Tibial artery (tissue), 4 donors: Measurements from ENCODE around the gene STIM2.

Source experiments
- DNase-seq, 2 donors: peaks; one replicate each; pipeline ENCODE4 v3.0.0-alpha.2; 2019
- H3K27ac ChIP-seq, 2 donors: fragments of 200-600 bp; sonication (generic) in 1 of 2; 1 replicate in 1 of 2; 2 replicates in 1 of 2; pipeline ENCODE4 v1.5.1; 2018 to 2019; ENCODE audit warnings: mild to moderate bottlenecking in 1 of 2
- H3K27me3 ChIP-seq, 2 donors: fragments of 200-600 bp; sonication (generic) in 1 of 2; one replicate each; pipeline versions ENCODE4 v1.5.1 to v1.6.0; 2016 to 2019
- H3K36me3 ChIP-seq, 3 donors: fragments of 200-600 bp; sonication (generic) in 2 of 3; one replicate each; pipeline ENCODE4 v1.5.1; 2016 to 2019; ENCODE audit warnings: mild to moderate bottlenecking in 2 of 3
- H3K4me1 ChIP-seq, 4 donors: fragments of 200-600 bp; sonication (generic) in 2 of 4; 1 replicate in 3 of 4; 2 replicates in 1 of 4; pipeline ENCODE4 v1.5.1; 2016 to 2019
- H3K4me3 ChIP-seq, 2 donors: fragments of 200-600 bp; sonication (generic) in 1 of 2; 1 replicate in 1 of 2; 2 replicates in 1 of 2; pipeline ENCODE4 v1.5.1; 2018 to 2019; ENCODE audit warnings: mild to moderate bottlenecking in 2 of 2
- H3K9me3 ChIP-seq, 3 donors: fragments of 200-600 bp; sonication (generic) in 1 of 3; one replicate each; pipeline ENCODE4 v1.5.1; 2016 to 2019
- CTCF ChIP-seq, 2 experiments: fragments of 200-600 bp in 1 of 2; fragments of 450-650 bp in 1 of 2; IDR thresholded peaks; one replicate each; pipeline ENCODE4 v1.5.1; 2017 to 2019; ENCODE audit warnings: antibody characterized with exemption in 2 of 2, mild to moderate bottlenecking in 1 of 2, moderate library complexity in 1 of 2
- intact Hi-C: fragments of 100-400 bp; cut with DNase I; formaldehyde crosslinking; loops from one replicate; pipeline ENCODE4 v1.15.0; 2023; ENCODE audit warnings: low total_unique reads

STIM2 gene

GRCh38 chr4:27001398-27002164, 140.9 kb downstream of the STIM2 start:
- peaks cover 0 to 16% (median 0%) of the 10 kb centered on the region in 4 donors for H3K4me1 ChIP-seq
- H3K9me3 ChIP-seq: no peaks in the 10 kb centered on the region
- intact Hi-C loops: no loop called here
- no peaks in the 10 kb centered on the region for H3K36me3 ChIP-seq
- no peak overlapping the region for H3K27ac ChIP-seq
- H3K27me3 ChIP-seq: no peaks in the 10 kb centered on the region
- TF ChIP-seq CTCF (IDR thresholded peaks at IDR 0.05): no peak
- no peak overlapping the region for H3K4me3 ChIP-seq
- no peak for DNase-seq

GRCh38 chr4:27003642-27004113, 143.0 kb downstream of the STIM2 start:
- H3K9me3 ChIP-seq: no peaks in the 10 kb centered on the region

GRCh38 chr4:27005501-27005900, 144.9 kb downstream of the STIM2 start:
- intact Hi-C loops: no loop called here
- DNase-seq: no peak
- TF ChIP-seq CTCF (IDR thresholded peaks at IDR 0.05): no peak
- Histone ChIP-seq H3K9me3 (no peaks in the 10 kb centered on the region), H3K4me1 (peaks cover 0 to 14% (median 0%) of the 10 kb centered on the region in 4 donors), H3K27me3 (no peaks in the 10 kb centered on the region), H3K36me3 (no peaks in the 10 kb centered on the region), H3K27ac (no peak overlapping the region), H3K4me3 (no peak overlapping the region)

More at GRCh38 chr4:27003642-27004113, 143.0 kb downstream of the STIM2 start:
- no peak for TF ChIP-seq CTCF (IDR thresholded peaks at IDR 0.05)
- Histone ChIP-seq H3K4me3 (no peak overlapping the region), H3K4me1 (peaks cover 0 to 17% (median 0%) of the 10 kb centered on the region in 4 donors), H3K27me3 (no peaks in the 10 kb centered on the region), H3K36me3 (no peaks in the 10 kb centered on the region), H3K27ac (no peak overlapping the region)
- intact Hi-C loops: no loop called here
- DNase-seq: no peak

- Histone ChIP-seq H3K4me3 (no peak overlapping the region), H3K27ac (no peak overlapping the region), H3K27me3 (no peaks in the 10 kb centered on the region), H3K36me3 (no peaks in the 10 kb centered on the region), H3K9me3 (no peaks in the 10 kb centered on the region), H3K4me1 (peaks cover 0 to 14% (median 0%) of the 10 kb centered on the region in 4 donors)
- intact Hi-C loops: no loop called here
- no peak for DNase-seq
- TF ChIP-seq CTCF (IDR thresholded peaks at IDR 0.05): no peak
These were observed 145.4 kb downstream of the STIM2 start for GRCh38 chr4:27005905-27006590.

GRCh38 chr4:27006646-27007045, 146.0 kb downstream of the STIM2 start:
- DNase-seq: no peak
- intact Hi-C loops: no loop called here
- Histone ChIP-seq H3K36me3 (no peaks in the 10 kb centered on the region), H3K9me3 (no peaks in the 10 kb centered on the region), H3K27me3 (no peaks in the 10 kb centered on the region), H3K4me1 (peaks cover 0 to 14% (median 0%) of the 10 kb centered on the region in 4 donors), H3K4me3 (no peak overlapping the region), H3K27ac (no peak overlapping the region)
- TF ChIP-seq CTCF (IDR thresholded peaks at IDR 0.05): no peak
